ENCODE measurements around the gene KDM8.

The KDM8 gene

GRCh38 chr16:27223226-27223610 lies 19.9 kb downstream of the KDM8 start:
- H3K4me3 ChIP-seq = no peak overlapping the region
- no peak overlapping the region for H3K9ac ChIP-seq (ENCODE audit: insufficient read length)
- H3K36me3 ChIP-seq (ENCODE audit: insufficient read depth, low read length) = no peaks in the 10 kb centered on the region; the same call in 1 of the 2 replicates
- no peaks in the 10 kb centered on the region for H3K9me3 ChIP-seq (ENCODE audit: low read depth, low read length)
- no peak overlapping the region for H3K27ac ChIP-seq
- DNase-seq (ENCODE audit: low read depth, low spot score) = no peak
- TF ChIP-seq FOXP2 (optimal IDR thresholded peaks at IDR 0.05; ENCODE audit: control extremely low read depth, extremely low read length, insufficient read depth) = no peak
- no peak for TF ChIP-seq POLR2AphosphoS5 (IDR thresholded peaks at IDR 0.05; ENCODE audit: borderline replicate concordance, low read depth, low read length)
- TF ChIP-seq EZH2 (IDR thresholded peaks at IDR 0.05) = no peak

- no peak for TF ChIP-seq FOXP2 (optimal IDR thresholded peaks at IDR 0.05; ENCODE audit: control extremely low read depth, extremely low read length, insufficient read depth)
- TF ChIP-seq EZH2 (IDR thresholded peaks at IDR 0.05) = no peak
- no peak for TF ChIP-seq POLR2AphosphoS5 (IDR thresholded peaks at IDR 0.05; ENCODE audit: borderline replicate concordance, low read depth, low read length)
- Histone ChIP-seq H3K36me3 (ENCODE audit: insufficient read depth, low read length) (no peaks in the 10 kb centered on the region; the same call in 1 of the 2 replicates), H3K9me3 (ENCODE audit: low read depth, low read length) (no peaks in the 10 kb centered on the region), H3K27ac (no peak overlapping the region), H3K9ac (ENCODE audit: insufficient read length) (no peak overlapping the region), H3K4me3 (no peak overlapping the region)
- DNase-seq (ENCODE audit: low read depth, low spot score) = no peak
Observed at GRCh38 chr16:27223701-27224100, 20.4 kb downstream of the KDM8 start.

GRCh38 chr16:27224271-27224737 lies 21.0 kb downstream of the KDM8 start:
- TF ChIP-seq FOXP2 (optimal IDR thresholded peaks at IDR 0.05; ENCODE audit: control extremely low read depth, extremely low read length, insufficient read depth) (no peak), EZH2 (IDR thresholded peaks at IDR 0.05) (no peak), POLR2AphosphoS5 (IDR thresholded peaks at IDR 0.05; ENCODE audit: borderline replicate concordance, low read depth, low read length) (no peak)
- Histone ChIP-seq H3K27ac (no peak overlapping the region), H3K36me3 (ENCODE audit: insufficient read depth, low read length) (no peaks in the 10 kb centered on the region; the same call in 1 of the 2 replicates), H3K9me3 (ENCODE audit: low read depth, low read length) (no peaks in the 10 kb centered on the region), H3K4me3 (no peak overlapping the region), H3K9ac (ENCODE audit: insufficient read length) (no peak overlapping the region)
- DNase-seq (ENCODE audit: low read depth, low spot score) = no peak

GRCh38 chr16:27224741-27225300 lies 21.5 kb downstream of the KDM8 start:
- H3K27ac ChIP-seq = no peak overlapping the region
- H3K36me3 ChIP-seq (ENCODE audit: insufficient read depth, low read length) = no peaks in the 10 kb centered on the region; the same call in 1 of the 2 replicates
- no peak overlapping the region for H3K4me3 ChIP-seq
- no peak overlapping the region for H3K9ac ChIP-seq (ENCODE audit: insufficient read length)
- DNase-seq (ENCODE audit: low read depth, low spot score) = no peak
- no peaks in the 10 kb centered on the region for H3K9me3 ChIP-seq (ENCODE audit: low read depth, low read length)
- TF ChIP-seq EZH2 (IDR thresholded peaks at IDR 0.05) (no peak), POLR2AphosphoS5 (IDR thresholded peaks at IDR 0.05; ENCODE audit: borderline replicate concordance, low read depth, low read length) (no peak), FOXP2 (optimal IDR thresholded peaks at IDR 0.05; ENCODE audit: control extremely low read depth, extremely low read length, insufficient read depth) (no peak)

- Histone ChIP-seq H3K4me3 (no peak overlapping the region), H3K36me3 (ENCODE audit: insufficient read depth, low read length) (no peaks in the 10 kb centered on the region; the same call in 1 of the 2 replicates), H3K9me3 (ENCODE audit: low read depth, low read length) (no peaks in the 10 kb centered on the region), H3K9ac (ENCODE audit: insufficient read length) (no peak overlapping the region), H3K27ac (no peak overlapping the region)
- DNase-seq (ENCODE audit: low read depth, low spot score) = no peak
- TF ChIP-seq EZH2 (IDR thresholded peaks at IDR 0.05) (no peak), POLR2AphosphoS5 (IDR thresholded peaks at IDR 0.05; ENCODE audit: borderline replicate concordance, low read depth, low read length) (no peak), FOXP2 (optimal IDR thresholded peaks at IDR 0.05; ENCODE audit: control extremely low read depth, extremely low read length, insufficient read depth) (no peak)
Observed at GRCh38 chr16:27225536-27226360, 22.4 kb downstream of the KDM8 start.

- H3K27ac ChIP-seq = no peak overlapping the region
- no peak overlapping the region for H3K4me3 ChIP-seq
- no peak for TF ChIP-seq EZH2 (IDR thresholded peaks at IDR 0.05)
- TF ChIP-seq POLR2AphosphoS5 (IDR thresholded peaks at IDR 0.05; ENCODE audit: borderline replicate concordance, low read depth, low read length) = no peak
- TF ChIP-seq FOXP2 (optimal IDR thresholded peaks at IDR 0.05; ENCODE audit: control extremely low read depth, extremely low read length, insufficient read depth) = no peak
- DNase-seq (ENCODE audit: low read depth, low spot score) = no peak
- H3K9me3 ChIP-seq (ENCODE audit: low read depth, low read length) = no peaks in the 10 kb centered on the region
- no peaks in the 10 kb centered on the region; the same call in 1 of the 2 replicates for H3K36me3 ChIP-seq (ENCODE audit: insufficient read depth, low read length)
- H3K9ac ChIP-seq (ENCODE audit: insufficient read length) = no peak overlapping the region
Observed at GRCh38 chr16:27226476-27226875, 23.1 kb downstream of the KDM8 start.

- Histone ChIP-seq H3K4me3 (no peak overlapping the region), H3K36me3 (ENCODE audit: insufficient read depth, low read length) (no peaks in the 10 kb centered on the region; the same call in 1 of the 2 replicates)
Observed at GRCh38 chr16:27226976-27227705, 23.8 kb downstream of the KDM8 start.

GRCh38 chr16:27228045-27228444 lies 24.7 kb downstream of the KDM8 start:
- H3K27ac ChIP-seq = no peak overlapping the region
- H3K4me3 ChIP-seq = no peak overlapping the region
- no peaks in the 10 kb centered on the region for H3K9me3 ChIP-seq (ENCODE audit: low read depth, low read length)
- DNase-seq (ENCODE audit: low read depth, low spot score) = no peak
- TF ChIP-seq FOXP2 (optimal IDR thresholded peaks at IDR 0.05; ENCODE audit: control extremely low read depth, extremely low read length, insufficient read depth) (no peak), EZH2 (IDR thresholded peaks at IDR 0.05) (no peak), POLR2AphosphoS5 (IDR thresholded peaks at IDR 0.05; ENCODE audit: borderline replicate concordance, low read depth, low read length) (no peak)
- H3K36me3 ChIP-seq (ENCODE audit: insufficient read depth, low read length) = peaks cover 3% of the 10 kb centered on the region; the same call in 1 of the 2 replicates
- H3K9ac ChIP-seq (ENCODE audit: insufficient read length) = no peak overlapping the region

More at GRCh38 chr16:27226976-27227705, 23.8 kb downstream of the KDM8 start:
- DNase-seq (ENCODE audit: low read depth, low spot score) = no peak
- Histone ChIP-seq H3K9me3 (ENCODE audit: low read depth, low read length) (no peaks in the 10 kb centered on the region), H3K27ac (no peak overlapping the region), H3K9ac (ENCODE audit: insufficient read length) (no peak overlapping the region)
- TF ChIP-seq EZH2 (IDR thresholded peaks at IDR 0.05) = no peak
- TF ChIP-seq POLR2AphosphoS5 (IDR thresholded peaks at IDR 0.05; ENCODE audit: borderline replicate concordance, low read depth, low read length) = no peak
- TF ChIP-seq FOXP2 (optimal IDR thresholded peaks at IDR 0.05; ENCODE audit: control extremely low read depth, extremely low read length, insufficient read depth) = no peak
